Measurements from ENCODE around the gene ANKRD52.

- TF ChIP-seq CTCF (IDR thresholded peaks at IDR 0.05) (no peak), POLR2A (IDR thresholded peaks at IDR 0.05) (no peak)
Observed at GRCh38 chr12:56243731-56244181, 14.4 kb downstream of the ANKRD52 start.

All from Peyer's patch (tissue), 4 donors.